ENCODE measurements around the gene SAMM50.

GRCh38 chr22:43980996-43981395 lies 25.8 kb downstream of the SAMM50 start:
- TF ChIP-seq CTCF (IDR thresholded peaks at IDR 0.05) = no peak
- TF ChIP-seq POLR2A (IDR thresholded peaks at IDR 0.05) = no peak
